Right lung (tissue), 5 donors: ENCODE measurements around the gene RPL9. TPM values are rescaled to one million over a fixed set of nuclear protein-coding genes. Genes with fewer than 3 reads are reported as not detected.
"Not testable (repeated sequence)": the region's sequence is repeated elsewhere in the genome, so short reads cannot be mapped to it uniquely, and the experiment has no call there.

Experiments used
- DNase-seq, 2 donors: peaks; one replicate each; pipeline ENCODE4 v3.0.0-alpha.2; 2013
- polyA plus RNA-seq, 5 donors: library from polyadenylated mRNA; unstranded; fragments of 120-200 nt; gene quantifications; one replicate each; pipeline versions ENCODE4 v1.2.1 to v1.2.3, GENCODE V29; 2013; ENCODE audit warnings: inconsistent platforms in 1 of 5, low replicate concordance in 1 of 5; ENCODE audit not compliant: insufficient read length in 5 of 5, insufficient read depth in 1 of 5

The RPL9 gene
- polyA plus RNA-seq, 5 donors = 829 to 2,188 (median 1,215) TPM

- no peak for DNase-seq
Observed at GRCh38 chr4:39435659-39436563, 22.8 kb downstream of the RPL9 start.

GRCh38 chr4:39433878-39434492, 24.7 kb downstream of the RPL9 start:
- no peak for DNase-seq

- DNase-seq = no peak
Observed at GRCh38 chr4:39429476-39430334, 29.0 kb downstream of the RPL9 start.

GRCh38 chr4:39427520-39428114, 31.1 kb downstream of the RPL9 start:
- DNase-seq = no peak

GRCh38 chr4:39426728-39427127, 32.0 kb downstream of the RPL9 start:
- no peak for DNase-seq

GRCh38 chr4:39425297-39425696, 33.4 kb downstream of the RPL9 start:
- DNase-seq = not testable (repeated sequence)

GRCh38 chr4:39422247-39422646, 36.5 kb downstream of the RPL9 start:
- no peak for DNase-seq

GRCh38 chr4:39415678-39416283, 42.9 kb downstream of the RPL9 start:
- no peak for DNase-seq

GRCh38 chr4:39411561-39411960, 47.2 kb downstream of the RPL9 start:
- DNase-seq = not testable (repeated sequence)

- no peak for DNase-seq
Observed at GRCh38 chr4:39410415-39410814, 48.3 kb downstream of the RPL9 start.

- DNase-seq = no peak
Observed at GRCh38 chr4:39407584-39407885, 51.2 kb downstream of the RPL9 start.

GRCh38 chr4:39406763-39407583, 51.7 kb downstream of the RPL9 start, which contains the start of gene KLB:
Gene KLB (plus strand): TSS chr4:39406930. CDS start chr4:39406950, 20 bp downstream.
- no peak for DNase-seq

Other genes with a start within 250 kb of the RPL9 start
- gene RFC1, start 92.6 kb downstream of the RPL9 start, polyA plus RNA-seq = 10 to 100 TPM; 57.3 to 93.7 (median 81.9) TPM
- under 1 TPM; 0.19 to 0.69 (median 0.31) TPM for gene KLB, start 52.0 kb downstream of the RPL9 start, polyA plus RNA-seq
- 10 to 100 TPM; 25.1 to 39.1 (median 30.5) TPM for gene LIAS, start 134 bp upstream of the RPL9 start, polyA plus RNA-seq
- gene UGDH, start 68.5 kb upstream of the RPL9 start, polyA plus RNA-seq = 100 to 1,000 TPM in 1 of 5 donors, 10 to 100 TPM in 4; 87.4 to 102 (median 98.1) TPM
- 10 to 100 TPM; 45.5 to 70.0 (median 62.5) TPM for gene SMIM14, start 179.9 kb upstream of the RPL9 start, polyA plus RNA-seq
- gene UBE2K, start 239.2 kb upstream of the RPL9 start, polyA plus RNA-seq = 10 to 100 TPM; 62.0 to 83.4 (median 70.5) TPM